Upper lobe of left lung (tissue), 4 donors: Measurements from ENCODE around the gene NUDT4B.
"Not testable (repeated sequence)": the region's sequence is repeated elsewhere in the genome, so short reads cannot be mapped to it uniquely, and the experiment has no call there.

Experiments used
- EP300 ChIP-seq, 4 donors: sonication (generic); formaldehyde crosslinking; IDR thresholded peaks; one replicate each; pipeline ENCODE4 v1.5.1; 2017; ENCODE audit warnings: antibody characterized with exemption in 4 of 4, control low read depth in 2 of 4
- POLR2A ChIP-seq, 4 donors: fragments of 450-650 bp; IDR thresholded peaks; one replicate each; pipeline ENCODE4 v1.5.1; 2016 to 2017; ENCODE audit warnings: antibody characterized with exemption in 4 of 4, mild to moderate bottlenecking in 2 of 4
- POLR2AphosphoS5 ChIP-seq, 2 donors: sonication (generic); formaldehyde crosslinking; IDR thresholded peaks; one replicate each; pipeline ENCODE4 v1.5.1; 2017; ENCODE audit warnings: antibody characterized with exemption in 2 of 2
- TF ChIP-seq, protein P1 (sequence below), 6 experiments: fragments of 450-650 bp in 4 of 6; fragments of 200-600 bp in 2 of 6; sonication (generic) in 2 of 6; IDR thresholded peaks; one replicate each; pipeline ENCODE4 v1.5.1; 2016 to 2019; ENCODE audit warnings: antibody characterized with exemption in 6 of 6

DNA sequence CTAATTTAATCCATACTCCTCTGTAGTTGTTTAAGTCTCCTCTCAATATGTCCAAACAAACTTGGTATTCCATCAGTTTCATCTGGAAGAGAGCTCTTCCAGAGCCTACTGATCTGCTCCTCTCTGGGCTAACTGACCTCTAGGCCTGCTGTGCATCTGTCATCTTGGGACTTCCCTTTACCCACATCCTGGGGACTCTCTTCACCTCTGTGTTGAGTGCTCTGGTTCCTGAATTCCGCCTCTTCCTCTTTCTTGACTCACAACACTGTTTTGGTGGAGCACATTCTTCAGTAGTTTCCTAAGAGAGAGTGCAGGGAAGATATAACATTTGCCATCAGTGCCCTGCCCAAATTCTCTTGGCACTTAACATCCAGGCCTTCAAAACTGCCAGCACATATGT is 13.0 kb upstream of the NUDT4B start:
- TF ChIP-seq, protein P1, sequence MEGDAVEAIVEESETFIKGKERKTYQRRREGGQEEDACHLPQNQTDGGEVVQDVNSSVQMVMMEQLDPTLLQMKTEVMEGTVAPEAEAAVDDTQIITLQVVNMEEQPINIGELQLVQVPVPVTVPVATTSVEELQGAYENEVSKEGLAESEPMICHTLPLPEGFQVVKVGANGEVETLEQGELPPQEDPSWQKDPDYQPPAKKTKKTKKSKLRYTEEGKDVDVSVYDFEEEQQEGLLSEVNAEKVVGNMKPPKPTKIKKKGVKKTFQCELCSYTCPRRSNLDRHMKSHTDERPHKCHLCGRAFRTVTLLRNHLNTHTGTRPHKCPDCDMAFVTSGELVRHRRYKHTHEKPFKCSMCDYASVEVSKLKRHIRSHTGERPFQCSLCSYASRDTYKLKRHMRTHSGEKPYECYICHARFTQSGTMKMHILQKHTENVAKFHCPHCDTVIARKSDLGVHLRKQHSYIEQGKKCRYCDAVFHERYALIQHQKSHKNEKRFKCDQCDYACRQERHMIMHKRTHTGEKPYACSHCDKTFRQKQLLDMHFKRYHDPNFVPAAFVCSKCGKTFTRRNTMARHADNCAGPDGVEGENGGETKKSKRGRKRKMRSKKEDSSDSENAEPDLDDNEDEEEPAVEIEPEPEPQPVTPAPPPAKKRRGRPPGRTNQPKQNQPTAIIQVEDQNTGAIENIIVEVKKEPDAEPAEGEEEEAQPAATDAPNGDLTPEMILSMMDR (IDR thresholded peaks at IDR 0.05) = not testable (repeated sequence)
- TF ChIP-seq POLR2A, EP300, POLR2AphosphoS5 (IDR thresholded peaks at IDR 0.05): not testable (repeated sequence)
